Left renal pelvis (tissue), 4 donors: ENCODE data around the gene RTBDN. TPM values are rescaled to one million over a fixed set of nuclear protein-coding genes. Genes with fewer than 3 reads are reported as not detected.

Experiments used
- DNase-seq, 4 donors: peaks; one replicate each; pipeline ENCODE4 v3.0.0-alpha.2; 2013; ENCODE audit warnings: low read depth in 4 of 4, low spot score in 3 of 4
- polyA plus RNA-seq, 4 donors: library from polyadenylated mRNA; unstranded; fragments of 120-200 nt; gene quantifications; one replicate each; pipeline ENCODE4 v1.2.1, GENCODE V29; 2013; ENCODE audit not compliant: insufficient read length in 4 of 4

RTBDN gene
- polyA plus RNA-seq, 4 donors = 0.20 to 0.29 TPM; not detected in 2

DNA sequence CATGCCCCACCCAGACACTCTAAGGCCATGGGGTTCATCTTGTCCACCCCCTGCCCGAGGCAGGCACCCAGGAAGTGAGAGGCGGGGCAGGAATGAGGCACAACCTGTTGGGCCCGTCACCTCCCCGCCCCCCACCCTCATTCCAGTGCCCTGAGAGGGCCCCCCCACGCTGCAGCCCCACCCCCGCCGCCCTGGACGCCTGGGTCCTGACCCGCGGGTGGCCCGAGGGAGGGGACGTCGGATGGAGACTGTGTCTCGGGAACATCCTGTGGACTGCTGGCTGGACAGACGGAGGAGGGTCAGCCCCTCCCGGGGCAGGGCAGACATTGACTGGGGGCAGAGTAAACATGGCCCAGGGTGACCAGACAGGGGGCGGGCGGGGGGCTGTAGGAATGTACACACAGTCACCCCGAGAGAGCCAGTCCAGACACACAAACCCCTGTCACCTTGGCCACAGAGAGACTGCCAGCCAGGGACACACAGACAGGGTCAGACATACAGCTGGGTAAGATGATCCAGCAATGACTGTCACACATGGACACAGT lies 50.5 kb downstream of the RTBDN start:
- no peak for DNase-seq

DNA sequence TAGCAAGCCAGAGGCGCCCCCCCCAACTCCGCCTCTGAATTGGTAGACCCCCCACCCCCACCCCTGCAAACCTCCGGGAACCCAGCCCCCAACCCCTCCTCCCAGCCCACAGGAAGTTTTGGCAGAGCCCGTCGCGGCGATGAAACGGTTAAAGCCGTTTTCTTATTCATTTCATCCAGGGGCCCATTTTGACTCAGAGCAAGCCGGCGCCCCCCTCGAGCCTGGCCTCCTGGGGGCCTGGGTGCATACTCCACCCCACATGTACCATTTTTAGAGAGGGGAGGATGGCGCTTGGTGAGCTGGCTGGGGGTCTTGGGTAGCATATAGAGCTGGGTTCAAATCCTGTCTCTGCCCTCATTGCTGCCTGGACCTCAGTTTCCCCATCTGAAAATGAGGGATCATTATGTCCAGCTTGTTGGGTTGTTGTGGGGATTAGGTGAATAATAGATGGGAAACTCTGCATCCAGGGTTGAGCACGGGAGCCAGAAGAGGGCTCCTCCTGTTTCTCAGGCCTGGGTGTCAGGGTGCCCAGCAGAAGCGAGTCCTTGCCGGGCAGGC lies 51.0 kb downstream of the RTBDN start:
- DNase-seq = no peak

DNA sequence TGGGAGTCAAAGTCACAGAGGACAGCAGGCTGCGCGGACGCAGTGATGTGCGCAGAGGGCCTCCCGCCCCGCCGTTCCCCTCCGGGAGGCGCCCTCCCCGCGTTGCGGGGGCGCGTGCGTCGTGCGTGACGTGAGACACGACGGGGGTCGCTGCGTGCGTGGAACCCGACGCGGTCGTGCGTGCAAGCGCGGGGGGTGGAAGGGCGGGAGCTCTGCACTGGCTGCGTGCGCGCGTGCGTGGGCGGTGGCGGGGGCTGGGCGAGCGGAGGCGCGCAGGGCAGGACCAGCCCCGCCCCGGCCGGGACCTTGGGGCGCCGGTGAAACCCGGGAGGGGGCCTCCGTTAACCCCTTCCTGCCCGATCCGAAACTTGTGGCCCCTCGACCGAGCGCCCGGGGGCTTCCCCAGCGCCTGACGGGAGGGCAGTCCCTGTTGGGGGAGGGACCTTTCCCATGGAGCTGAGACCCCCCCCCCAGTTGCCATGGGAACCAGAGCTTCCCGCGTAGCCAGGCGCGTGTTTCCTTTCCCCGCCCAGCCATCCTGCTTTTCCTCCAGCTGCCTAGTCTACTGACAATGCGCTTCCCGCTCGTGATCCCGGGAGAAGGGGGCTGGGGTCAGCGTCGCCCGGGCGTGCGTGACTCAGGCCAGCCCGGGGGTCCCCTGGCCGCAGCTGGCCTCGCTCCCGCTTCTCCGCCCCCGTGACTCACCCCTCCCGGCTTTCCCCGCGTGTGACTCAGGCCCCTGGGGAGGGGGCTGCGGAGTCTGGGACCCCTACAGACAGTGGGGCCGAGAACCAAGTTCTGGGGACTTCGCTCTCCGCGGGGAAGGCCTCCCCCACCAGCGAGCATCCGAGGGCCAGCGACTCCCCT lies 51.7 kb downstream of the RTBDN start:
- DNase-seq = no peak

DNA sequence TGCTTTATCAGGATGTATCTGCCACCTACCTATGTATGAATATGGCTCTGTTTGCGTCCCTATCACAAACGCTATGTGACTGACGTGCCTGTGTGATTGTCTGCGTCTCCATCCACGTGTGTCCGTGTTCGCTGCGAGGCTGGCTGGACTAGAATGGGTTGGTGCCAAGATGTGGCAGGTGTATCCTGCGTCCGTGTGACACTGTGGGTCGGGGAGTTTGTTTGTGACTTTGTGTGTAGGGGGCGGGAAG lies 52.3 kb downstream of the RTBDN start:
- no peak for DNase-seq

DNA sequence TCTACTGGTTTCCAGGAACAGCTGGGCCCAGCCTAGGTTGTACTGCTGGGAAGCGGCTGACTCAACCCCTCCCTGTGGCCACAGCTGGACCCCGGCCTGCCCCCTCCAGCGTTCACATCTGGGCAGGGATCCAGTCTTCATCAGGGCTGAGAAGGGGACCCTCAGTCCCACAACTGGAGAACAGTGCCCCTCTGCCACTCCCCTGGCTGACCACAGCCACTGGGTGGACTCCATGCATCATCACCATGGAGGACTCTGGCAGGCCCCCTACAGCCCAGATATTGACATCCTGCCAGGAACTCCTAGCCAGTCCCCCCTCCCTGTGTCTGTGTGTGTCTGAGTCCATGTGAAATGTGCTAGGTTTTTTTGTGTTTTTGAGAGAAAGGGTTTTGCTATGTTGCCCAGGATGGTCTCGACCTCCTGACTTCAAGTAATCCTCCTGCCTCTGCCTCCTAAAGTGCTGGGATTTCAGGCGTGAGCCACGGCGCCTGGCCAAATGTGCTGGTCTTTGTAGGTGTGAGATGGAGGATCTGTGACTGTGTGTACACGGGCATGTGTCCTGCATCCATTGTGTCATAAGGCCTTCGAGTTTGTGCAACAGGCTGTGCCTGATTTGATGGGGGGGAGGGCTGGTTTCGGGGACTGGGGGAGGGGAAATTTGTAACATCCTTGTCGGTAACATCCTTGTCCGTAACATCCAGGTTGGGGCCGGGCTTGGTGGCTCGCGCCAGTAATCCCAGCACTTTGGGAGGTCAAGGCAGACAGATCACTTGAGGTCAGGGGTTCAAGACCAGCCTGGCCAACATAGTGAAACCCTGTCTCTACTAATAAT lies 55.0 kb downstream of the RTBDN start:
- DNase-seq = no peak

DNA sequence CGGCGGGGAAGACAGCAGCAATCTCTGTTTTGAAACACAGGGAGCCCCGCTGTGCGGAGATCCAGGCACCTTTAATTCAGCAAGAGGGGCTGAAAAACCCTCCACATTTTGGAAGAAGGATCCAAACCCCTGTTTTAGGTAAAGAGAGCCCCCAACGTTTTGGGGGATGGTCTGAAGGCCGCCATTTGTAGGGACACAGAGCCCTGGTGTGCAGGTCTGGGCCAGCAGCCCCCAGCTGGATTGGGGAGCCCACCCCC lies 55.5 kb downstream of the RTBDN start:
- DNase-seq = no peak

DNA sequence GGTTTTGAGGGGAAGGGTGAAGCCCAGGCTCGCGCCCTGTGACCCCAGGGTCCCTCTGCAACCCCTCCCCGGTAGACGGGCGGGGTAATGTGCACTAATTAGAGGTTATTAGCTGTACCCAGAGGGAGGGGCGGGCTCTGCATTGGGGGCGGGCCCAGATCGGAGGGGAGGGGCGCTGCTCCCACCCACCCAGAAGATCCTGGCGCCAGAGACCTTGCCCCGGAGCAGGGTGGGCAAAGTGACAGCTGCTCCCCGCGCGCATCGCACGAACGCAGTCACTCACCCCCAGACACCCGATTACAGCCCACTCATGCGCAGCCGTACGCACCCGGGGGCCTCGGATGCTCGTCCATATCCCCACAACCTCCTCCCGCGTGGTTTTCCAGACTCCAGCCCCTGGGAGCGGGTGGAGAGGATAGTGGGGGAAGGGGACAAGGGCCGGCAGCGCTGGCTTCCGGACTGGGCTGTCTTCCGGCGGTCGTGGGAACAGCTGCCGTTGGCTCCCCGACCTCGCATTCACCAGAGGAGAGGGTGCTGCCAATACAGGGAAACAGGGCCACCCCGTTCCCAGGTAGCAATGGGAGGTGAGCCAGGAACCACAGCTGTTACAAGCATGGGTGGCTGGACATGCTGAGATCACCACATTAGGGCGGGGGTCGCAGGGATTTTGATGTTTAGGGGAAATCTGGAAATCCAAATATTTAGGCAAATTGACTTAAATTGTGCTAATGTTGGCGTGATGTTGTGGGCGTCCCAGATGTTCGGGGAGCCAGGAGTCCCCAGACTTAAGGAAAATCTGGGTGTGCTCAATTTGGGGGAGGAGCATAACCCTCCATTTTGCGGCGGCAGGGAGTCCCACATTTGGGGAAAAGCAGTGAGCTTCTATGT lies 56.1 kb downstream of the RTBDN start:
- DNase-seq = no peak

DNA sequence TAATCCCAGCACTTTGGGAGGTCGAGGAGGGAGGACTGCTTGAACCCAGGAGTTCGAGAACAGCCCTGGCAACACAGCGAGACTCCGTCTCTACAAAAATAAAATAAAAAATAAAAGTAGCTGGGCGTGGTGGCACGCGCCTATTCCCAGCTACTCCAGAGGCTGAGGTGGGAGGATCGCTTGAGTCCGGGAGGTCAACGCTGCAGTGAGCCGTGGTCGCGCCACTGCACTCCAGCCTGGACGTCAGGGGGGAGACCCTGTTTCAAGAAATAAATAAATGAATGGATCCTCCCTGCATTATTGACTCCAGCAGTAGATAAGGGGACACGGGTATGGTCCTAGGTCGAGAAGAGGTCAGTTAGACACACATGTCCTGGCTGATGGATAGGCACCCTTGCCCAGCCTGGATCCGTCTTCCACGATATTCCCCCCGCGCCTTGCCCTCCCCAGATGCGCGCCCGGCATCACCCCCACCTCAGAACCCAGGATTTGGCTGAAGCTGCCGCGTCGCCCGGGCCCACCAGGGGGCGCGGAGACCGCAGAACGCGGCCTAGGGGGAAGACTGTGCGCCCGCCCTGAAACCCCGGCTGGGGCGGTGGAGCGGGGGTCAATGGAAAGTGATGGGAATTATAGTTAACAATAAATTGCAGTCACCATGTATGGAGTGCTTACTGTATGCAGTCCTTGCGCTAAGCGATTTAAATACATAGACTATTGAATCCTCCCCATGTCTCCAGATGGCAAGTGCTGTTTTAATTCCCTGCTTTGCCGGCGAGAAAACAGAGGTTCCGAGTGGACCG lies 57.0 kb downstream of the RTBDN start:
- DNase-seq = no peak

Other genes starting within 250 kb of the RTBDN start
- 1 to 10 TPM; 3.5 to 5.9 (median 5.1) TPM for gene ZNF490, start 223.8 kb downstream of the RTBDN start, polyA plus RNA-seq
- 10 to 100 TPM; 21.5 to 25.2 (median 23.0) TPM for gene ZNF791, start 223.7 kb downstream of the RTBDN start, polyA plus RNA-seq
- gene MAN2B1, start 167.8 kb downstream of the RTBDN start, polyA plus RNA-seq = 10 to 100 TPM; 25.0 to 33.6 (median 30.1) TPM
- 10 to 100 TPM; 13.9 to 27.3 (median 14.4) TPM for gene WDR83, start 167.8 kb downstream of the RTBDN start, polyA plus RNA-seq
- 10 to 100 TPM; 52.4 to 97.1 (median 72.6) TPM for gene DHPS, start 152.7 kb downstream of the RTBDN start, polyA plus RNA-seq
- gene GNG14, start 146.6 kb downstream of the RTBDN start, polyA plus RNA-seq = under 1 TPM in 1 of 4 donors, not detected in 3; 0.63 TPM
- 10 to 100 TPM in 3 of 4 donors, 1 to 10 TPM in 1; 5.8 to 18.7 (median 11.3) TPM for gene FBXW9, start 137.9 kb downstream of the RTBDN start, polyA plus RNA-seq
- gene TNPO2, start 110.6 kb downstream of the RTBDN start, polyA plus RNA-seq = 10 to 100 TPM; 60.5 to 82.1 (median 69.8) TPM
- gene TRIR, start 99.9 kb downstream of the RTBDN start, polyA plus RNA-seq = 100 to 1,000 TPM; 139 to 201 (median 152) TPM
- 10 to 100 TPM; 70.6 to 94.6 (median 77.6) TPM for gene GET3, start 97.1 kb downstream of the RTBDN start, polyA plus RNA-seq
- under 1 TPM in 1 of 4 donors, not detected in 3; 0.23 TPM for gene BEST2, start 82.8 kb downstream of the RTBDN start, polyA plus RNA-seq
- 10 to 100 TPM; 17.8 to 90.4 (median 45.4) TPM for gene HOOK2, start 59.0 kb downstream of the RTBDN start, polyA plus RNA-seq
- gene JUNB, start 43.1 kb downstream of the RTBDN start, polyA plus RNA-seq = 100 to 1,000 TPM in 1 of 4 donors, 10 to 100 TPM in 3; 13.8 to 678 (median 32.3) TPM
- gene PRDX2, start 32.8 kb downstream of the RTBDN start, polyA plus RNA-seq = 100 to 1,000 TPM; 242 to 339 (median 290) TPM
- gene THSD8, start 32.5 kb downstream of the RTBDN start, polyA plus RNA-seq = 10 to 100 TPM in 1 of 4 donors, 1 to 10 TPM in 3; 5.8 to 12.9 (median 8.2) TPM
- 10 to 100 TPM; 25.6 to 38.5 (median 29.9) TPM for gene RNASEH2A, start 28.0 kb downstream of the RTBDN start, polyA plus RNA-seq
- gene MAST1, start 3.9 kb upstream of the RTBDN start, polyA plus RNA-seq = 1 to 10 TPM in 3 of 4 donors, under 1 TPM in 1; 0.94 to 1.7 (median 1.2) TPM
- gene DNASE2, start 46.9 kb upstream of the RTBDN start, polyA plus RNA-seq = 10 to 100 TPM; 12.0 to 14.0 (median 12.6) TPM
- 1 to 10 TPM in 1 of 4 donors, under 1 TPM in 3; 0.19 to 3.4 (median 0.34) TPM for gene KLF1, start 52.6 kb upstream of the RTBDN start, polyA plus RNA-seq
- 10 to 100 TPM; 14.9 to 36.7 (median 26.0) TPM for gene GCDH, start 56.6 kb upstream of the RTBDN start, polyA plus RNA-seq
- 1 to 10 TPM; 2.0 to 5.4 (median 2.7) TPM for gene SYCE2, start 84.7 kb upstream of the RTBDN start, polyA plus RNA-seq
- 10 to 100 TPM; 32.3 to 59.0 (median 45.4) TPM for gene FARSA, start 99.1 kb upstream of the RTBDN start, polyA plus RNA-seq
- 100 to 1,000 TPM; 715 to 943 (median 905) TPM for gene CALR, start 104.0 kb upstream of the RTBDN start, polyA plus RNA-seq
- gene RAD23A, start 111.3 kb upstream of the RTBDN start, polyA plus RNA-seq = 10 to 100 TPM; 68.2 to 96.0 (median 74.4) TPM
- 10 to 100 TPM; 23.2 to 46.5 (median 28.4) TPM for gene GADD45GIP1, start 122.6 kb upstream of the RTBDN start, polyA plus RNA-seq
- gene DAND5, start 135.0 kb upstream of the RTBDN start, polyA plus RNA-seq = under 1 TPM in 2 of 4 donors, not detected in 2; 0.08 to 0.10 TPM
- gene NFIX, start 160.9 kb upstream of the RTBDN start, polyA plus RNA-seq = 100 to 1,000 TPM in 1 of 4 donors, 10 to 100 TPM in 3; 18.9 to 130 (median 23.3) TPM